Liver (tissue), 3 donors: Measurements from ENCODE around the gene TAPT1.

Source experiments
- GABPA ChIP-seq, 2 donors: IDR thresholded peaks in 1 of 2; conservative IDR thresholded peaks in 1 of 2; 2 replicates each; pipeline ENCODE4 v1.6.1; 2016; ENCODE audit warnings: antibody characterized with exemption in 2 of 2, mild to moderate bottlenecking in 1 of 2, moderate library complexity in 1 of 2
- REST ChIP-seq: IDR thresholded peaks from 2 replicates; pipeline ENCODE4 v1.6.1; 2016; ENCODE audit warnings: antibody characterized with exemption, mild to moderate bottlenecking
- RXRA ChIP-seq, 2 donors: IDR thresholded peaks; 2 replicates each; pipeline ENCODE4 v1.6.1; 2017 to 2018; ENCODE audit warnings: antibody characterized with exemption in 2 of 2, mild to moderate bottlenecking in 1 of 2
- TAF1 ChIP-seq: conservative IDR thresholded peaks from 2 replicates; pipeline ENCODE4 v1.6.1; 2016; ENCODE audit warnings: antibody characterized with exemption, mild to moderate bottlenecking
- YY1 ChIP-seq: IDR thresholded peaks from 2 replicates; pipeline ENCODE4 v1.6.1; 2016; ENCODE audit warnings: antibody characterized with exemption, mild to moderate bottlenecking
- ZBTB33 ChIP-seq: IDR thresholded peaks from 2 replicates; pipeline ENCODE4 v1.6.1; 2016; ENCODE audit warnings: antibody characterized with exemption
- TF ChIP-seq, protein P1 (sequence below): fragments of 150-350 bp; IDR thresholded peaks from 2 replicates; pipeline ENCODE4 v1.5.1; 2017; ENCODE audit warnings: improper control_type of control experiment, low read depth, low read length; ENCODE audit not compliant: missing input control
- TF ChIP-seq, protein P2 (sequence below): IDR thresholded peaks from 2 replicates; pipeline ENCODE4 v1.6.1; 2016; ENCODE audit warnings: antibody characterized with exemption
- TF ChIP-seq, protein P3 (sequence below): IDR thresholded peaks from 2 replicates; pipeline ENCODE4 v1.6.1; 2016; ENCODE audit warnings: antibody characterized with exemption
- donor health status: healthy.
- donor health status: healthy.

DNA sequence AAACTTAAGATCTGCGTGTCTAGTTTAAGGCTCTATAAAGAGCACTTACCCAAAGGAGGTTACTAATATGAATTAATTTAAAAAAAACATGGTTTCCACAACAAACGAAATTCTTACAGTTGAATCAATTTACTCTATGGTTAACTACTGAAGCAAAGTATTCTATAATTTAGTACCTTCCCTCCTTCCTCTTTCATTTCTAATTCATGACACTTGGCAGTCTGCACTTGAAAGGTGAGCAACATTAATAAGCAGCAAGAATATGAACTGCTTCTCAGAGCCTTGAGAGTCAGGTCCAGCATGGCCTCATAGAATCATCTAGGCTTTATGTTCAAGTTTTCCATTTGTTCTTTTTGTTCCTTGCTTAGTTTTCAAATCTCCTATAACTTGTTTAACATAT is 42.7 kb downstream of the TAPT1 start:
- no peak for TF ChIP-seq GABPA (IDR thresholded peaks at IDR 0.05 in 1 of 2, conservative IDR thresholded peaks at IDR 0.05 in 1 of 2)
- TF ChIP-seq TAF1: no peak
- no peak for TF ChIP-seq REST
- TF ChIP-seq, protein P1, sequence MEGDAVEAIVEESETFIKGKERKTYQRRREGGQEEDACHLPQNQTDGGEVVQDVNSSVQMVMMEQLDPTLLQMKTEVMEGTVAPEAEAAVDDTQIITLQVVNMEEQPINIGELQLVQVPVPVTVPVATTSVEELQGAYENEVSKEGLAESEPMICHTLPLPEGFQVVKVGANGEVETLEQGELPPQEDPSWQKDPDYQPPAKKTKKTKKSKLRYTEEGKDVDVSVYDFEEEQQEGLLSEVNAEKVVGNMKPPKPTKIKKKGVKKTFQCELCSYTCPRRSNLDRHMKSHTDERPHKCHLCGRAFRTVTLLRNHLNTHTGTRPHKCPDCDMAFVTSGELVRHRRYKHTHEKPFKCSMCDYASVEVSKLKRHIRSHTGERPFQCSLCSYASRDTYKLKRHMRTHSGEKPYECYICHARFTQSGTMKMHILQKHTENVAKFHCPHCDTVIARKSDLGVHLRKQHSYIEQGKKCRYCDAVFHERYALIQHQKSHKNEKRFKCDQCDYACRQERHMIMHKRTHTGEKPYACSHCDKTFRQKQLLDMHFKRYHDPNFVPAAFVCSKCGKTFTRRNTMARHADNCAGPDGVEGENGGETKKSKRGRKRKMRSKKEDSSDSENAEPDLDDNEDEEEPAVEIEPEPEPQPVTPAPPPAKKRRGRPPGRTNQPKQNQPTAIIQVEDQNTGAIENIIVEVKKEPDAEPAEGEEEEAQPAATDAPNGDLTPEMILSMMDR: no peak
- TF ChIP-seq, protein P2, sequence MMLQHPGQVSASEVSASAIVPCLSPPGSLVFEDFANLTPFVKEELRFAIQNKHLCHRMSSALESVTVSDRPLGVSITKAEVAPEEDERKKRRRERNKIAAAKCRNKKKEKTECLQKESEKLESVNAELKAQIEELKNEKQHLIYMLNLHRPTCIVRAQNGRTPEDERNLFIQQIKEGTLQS: no peak
- TF ChIP-seq RXRA (IDR thresholded peaks at IDR 0.05): no peak
- no peak for TF ChIP-seq ZBTB33
- TF ChIP-seq, protein P3, sequence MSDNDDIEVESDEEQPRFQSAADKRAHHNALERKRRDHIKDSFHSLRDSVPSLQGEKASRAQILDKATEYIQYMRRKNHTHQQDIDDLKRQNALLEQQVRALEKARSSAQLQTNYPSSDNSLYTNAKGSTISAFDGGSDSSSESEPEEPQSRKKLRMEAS: no peak
- TF ChIP-seq YY1: no peak
